Activated T-cell treated with anti-CD3 and anti-CD28 coated beads, Interleukin-2, amount 50 U/mL, for 72 hours (primary cell): ENCODE data around the gene TNFAIP1. TPM values are rescaled to one million over a fixed set of nuclear protein-coding genes. Genes with fewer than 3 reads are reported as not detected.

ENCODE experiments used
- ATAC-seq, 2 donors: fragments of 150-1000 bp; cut with Tn5 transposase; replicated peaks in 1 of 2; 2 replicates each; pipeline ENCODE4 v1.10.0; 2021; ENCODE audit warnings: moderate library complexity in 2 of 2, mild to moderate bottlenecking in 1 of 2
- DNase-seq, 2 donors: peaks; one replicate each; pipeline ENCODE4 v3.0.0; 2021 to 2022; ENCODE audit warnings: mixed read lengths in 1 of 2
- H3K27ac Mint-ChIP-seq: one replicate; pipeline ENCODE4 v1.8.0; 2022; ENCODE audit warnings: mild to moderate bottlenecking, moderate library complexity, mixed read lengths
- H3K27me3 Mint-ChIP-seq: one replicate; pipeline ENCODE4 v1.8.0; 2022; ENCODE audit warnings: low read depth, mixed read lengths
- H3K36me3 Mint-ChIP-seq, 2 donors: one replicate each; pipeline ENCODE4 v1.8.0; 2022; ENCODE audit warnings: mixed read lengths in 2 of 2, mild to moderate bottlenecking in 1 of 2; ENCODE audit not compliant: insufficient read depth in 2 of 2
- H3K4me1 Mint-ChIP-seq: one replicate; pipeline ENCODE4 v1.8.0; 2022; ENCODE audit warnings: low read depth, mixed read lengths
- H3K4me3 Mint-ChIP-seq, 2 donors: one replicate each; pipeline ENCODE4 v1.8.0; 2022; ENCODE audit warnings: mild to moderate bottlenecking in 2 of 2, mixed read lengths in 2 of 2, moderate library complexity in 2 of 2
- H3K9me3 Mint-ChIP-seq, 2 donors: one replicate each; pipeline ENCODE4 v1.8.0; 2022; ENCODE audit warnings: mixed read lengths in 2 of 2
- total RNA-seq, 2 donors: library from RNA; stranded (reverse); gene quantifications; one replicate each; pipeline ENCODE4 v1.2.3, GENCODE V29; 2022

TNFAIP1 gene
- total RNA-seq, 2 donors from 2014 or later, result 20.9 to 22.1 TPM

- peaks cover 0 to 5% of the 10 kb centered on the region in 2 donors for H3K36me3 Mint-ChIP-seq
- H3K9me3 Mint-ChIP-seq, result no peaks in the 10 kb centered on the region
- H3K27me3 Mint-ChIP-seq, result no peaks in the 10 kb centered on the region
- no peak overlapping the region for H3K27ac Mint-ChIP-seq
- DNase-seq (no peak), ATAC-seq (no peak)
- peak overlapping the region; percentile 89 to 90 for H3K4me3 Mint-ChIP-seq
- peaks cover 45% of the 10 kb centered on the region for H3K4me1 Mint-ChIP-seq
Measured at GRCh38 chr17:28317099-28317965, 18.2 kb upstream of the TNFAIP1 start.

GRCh38 chr17:28317966-28318758, 17.4 kb upstream of the TNFAIP1 start:
- DNase-seq (peak in 1 of 2 donors; percentile 29), ATAC-seq (peak; percentile 8 to 21)
- peak overlapping the region; percentile 77 for H3K27ac Mint-ChIP-seq

GRCh38 chr17:28318759-28319597, 16.6 kb upstream of the TNFAIP1 start, which contains the start of gene TMEM97:
TMEM97 (plus strand) TSS chr17:28319200; CDS start chr17:28319240, 40 bp downstream.
- ATAC-seq (peak; percentile 99), DNase-seq (peak; percentile 96 to 98)
- Mint-ChIP-seq H3K9me3 (no peaks in the 10 kb centered on the region), H3K4me1 (peaks cover 48% of the 10 kb centered on the region), H3K27me3 (no peaks in the 10 kb centered on the region), H3K27ac (peak within 1 kb of the TSS; percentile 77), H3K36me3 (peaks cover 0 to 5% of the 10 kb centered on the region in 2 donors), H3K4me3 (peak within 1 kb of the TSS; percentile 89 to 90)

More at GRCh38 chr17:28317966-28318758, 17.4 kb upstream of the TNFAIP1 start:
- Mint-ChIP-seq H3K27me3 (no peaks in the 10 kb centered on the region), H3K4me1 (peaks cover 48% of the 10 kb centered on the region), H3K36me3 (peaks cover 0 to 5% of the 10 kb centered on the region in 2 donors), H3K4me3 (peak overlapping the region; percentile 89 to 90), H3K9me3 (no peaks in the 10 kb centered on the region)

- H3K4me1 Mint-ChIP-seq, result peaks cover 48% of the 10 kb centered on the region
- no peaks in the 10 kb centered on the region for H3K9me3 Mint-ChIP-seq
- no peak for ATAC-seq
- DNase-seq, result no peak
- H3K36me3 Mint-ChIP-seq, result peaks cover 0 to 5% of the 10 kb centered on the region in 2 donors
- H3K27me3 Mint-ChIP-seq, result no peaks in the 10 kb centered on the region
- H3K4me3 Mint-ChIP-seq, result peak overlapping the region; percentile 89 to 90
- peak overlapping the region; percentile 77 for H3K27ac Mint-ChIP-seq
Measured at GRCh38 chr17:28319598-28319935, 16.0 kb upstream of the TNFAIP1 start.

- H3K36me3 Mint-ChIP-seq, result peaks cover 0 to 5% of the 10 kb centered on the region in 2 donors
- peak overlapping the region; percentile 89 to 90 for H3K4me3 Mint-ChIP-seq
- peak overlapping the region; percentile 68 for H3K27ac Mint-ChIP-seq
- H3K27me3 Mint-ChIP-seq, result no peaks in the 10 kb centered on the region
- H3K9me3 Mint-ChIP-seq, result no peaks in the 10 kb centered on the region
- H3K4me1 Mint-ChIP-seq, result peaks cover 48% of the 10 kb centered on the region
- ATAC-seq, result no peak
- DNase-seq, result no peak
Measured at GRCh38 chr17:28320215-28321061, 15.1 kb upstream of the TNFAIP1 start.

GRCh38 chr17:28324267-28324745, 11.3 kb upstream of the TNFAIP1 start:
- Mint-ChIP-seq H3K4me1 (peaks cover 54% of the 10 kb centered on the region), H3K36me3 (peaks cover 0 to 21% of the 10 kb centered on the region in 2 donors), H3K27me3 (no peaks in the 10 kb centered on the region), H3K27ac (no peak overlapping the region), H3K4me3 (no peak overlapping the region), H3K9me3 (no peaks in the 10 kb centered on the region)
- no peak for DNase-seq
- no peak for ATAC-seq

- Mint-ChIP-seq H3K27ac (no peak overlapping the region), H3K4me1 (peaks cover 52% of the 10 kb centered on the region)
- no peak for ATAC-seq
Measured at GRCh38 chr17:28324781-28325180, 10.8 kb upstream of the TNFAIP1 start.

GRCh38 chr17:28325211-28325610, 10.3 kb upstream of the TNFAIP1 start:
- Mint-ChIP-seq H3K27ac (no peak overlapping the region), H3K27me3 (no peaks in the 10 kb centered on the region), H3K4me3 (no peak overlapping the region), H3K9me3 (no peaks in the 10 kb centered on the region), H3K4me1 (peaks cover 48% of the 10 kb centered on the region), H3K36me3 (peaks cover 0 to 17% of the 10 kb centered on the region in 2 donors)
- DNase-seq (no peak), ATAC-seq (no peak)

More at GRCh38 chr17:28324781-28325180, 10.8 kb upstream of the TNFAIP1 start:
- DNase-seq, result no peak
- peaks cover 0 to 21% of the 10 kb centered on the region in 2 donors for H3K36me3 Mint-ChIP-seq
- H3K27me3 Mint-ChIP-seq, result no peaks in the 10 kb centered on the region
- no peak overlapping the region for H3K4me3 Mint-ChIP-seq
- H3K9me3 Mint-ChIP-seq, result no peaks in the 10 kb centered on the region

GRCh38 chr17:28326114-28326513, 9.4 kb upstream of the TNFAIP1 start:
- no peak for ATAC-seq
- Mint-ChIP-seq H3K27me3 (no peaks in the 10 kb centered on the region), H3K4me3 (no peak overlapping the region), H3K4me1 (peaks cover 39% of the 10 kb centered on the region), H3K9me3 (no peaks in the 10 kb centered on the region), H3K27ac (no peak overlapping the region), H3K36me3 (peaks cover 0 to 15% of the 10 kb centered on the region in 2 donors)
- no peak for DNase-seq

GRCh38 chr17:28327031-28327607, 8.4 kb upstream of the TNFAIP1 start:
- peak; percentile 65 to 67 for DNase-seq
- peaks cover 0 to 15% of the 10 kb centered on the region in 2 donors for H3K36me3 Mint-ChIP-seq
- H3K4me3 Mint-ChIP-seq, result peak overlapping the region; percentile 23 to 36
- no peaks in the 10 kb centered on the region for H3K27me3 Mint-ChIP-seq
- peak; percentile 99 for ATAC-seq
- H3K4me1 Mint-ChIP-seq, result peaks cover 31% of the 10 kb centered on the region
- H3K9me3 Mint-ChIP-seq, result no peaks in the 10 kb centered on the region
- peak overlapping the region; percentile 57 for H3K27ac Mint-ChIP-seq

GRCh38 chr17:28327709-28328108, 7.9 kb upstream of the TNFAIP1 start:
- Mint-ChIP-seq H3K36me3 (peaks cover 0 to 15% of the 10 kb centered on the region in 2 donors), H3K4me3 (peak overlapping the region in 1 of 2 donors; percentile 31), H3K4me1 (peaks cover 26% of the 10 kb centered on the region), H3K27ac (peak overlapping the region; percentile 57), H3K9me3 (no peaks in the 10 kb centered on the region), H3K27me3 (no peaks in the 10 kb centered on the region)
- ATAC-seq (no peak), DNase-seq (no peak)
